HUDEP-2 (cell line): ENCODE data around the gene UBE2Q2.
"Not testable (repeated sequence)": the region's sequence is repeated elsewhere in the genome, so short reads cannot be mapped to it uniquely, and the experiment has no call there.

Experiments
- DNase-seq, 76 experiments: peaks; one replicate each; lab custom pipeline; 2025; ENCODE audit not compliant: unreplicated experiment in 76 of 76; lab: John Stamatoyannopoulos, UW

Gene UBE2Q2

GRCh38 chr15:75823860-75824613 lies 19.2 kb upstream of the UBE2Q2 start:
- DNase-seq = no peak

GRCh38 chr15:75827691-75828090 lies 15.6 kb upstream of the UBE2Q2 start:
- no peak for DNase-seq

- no peak for DNase-seq
Observed at GRCh38 chr15:75828429-75828828, 14.8 kb upstream of the UBE2Q2 start.

GRCh38 chr15:75830910-75831805 lies 12.1 kb upstream of the UBE2Q2 start:
- peak in 36 of 76 experiments; percentile 9 to 66 (median 31) for DNase-seq

- DNase-seq = no peak
Observed at GRCh38 chr15:75831806-75832102, 11.5 kb upstream of the UBE2Q2 start.

- DNase-seq = no peak
Observed at GRCh38 chr15:75832114-75832513, 11.1 kb upstream of the UBE2Q2 start.

- no peak for DNase-seq
Observed at GRCh38 chr15:75834021-75834420, 9.2 kb upstream of the UBE2Q2 start.

DNA sequence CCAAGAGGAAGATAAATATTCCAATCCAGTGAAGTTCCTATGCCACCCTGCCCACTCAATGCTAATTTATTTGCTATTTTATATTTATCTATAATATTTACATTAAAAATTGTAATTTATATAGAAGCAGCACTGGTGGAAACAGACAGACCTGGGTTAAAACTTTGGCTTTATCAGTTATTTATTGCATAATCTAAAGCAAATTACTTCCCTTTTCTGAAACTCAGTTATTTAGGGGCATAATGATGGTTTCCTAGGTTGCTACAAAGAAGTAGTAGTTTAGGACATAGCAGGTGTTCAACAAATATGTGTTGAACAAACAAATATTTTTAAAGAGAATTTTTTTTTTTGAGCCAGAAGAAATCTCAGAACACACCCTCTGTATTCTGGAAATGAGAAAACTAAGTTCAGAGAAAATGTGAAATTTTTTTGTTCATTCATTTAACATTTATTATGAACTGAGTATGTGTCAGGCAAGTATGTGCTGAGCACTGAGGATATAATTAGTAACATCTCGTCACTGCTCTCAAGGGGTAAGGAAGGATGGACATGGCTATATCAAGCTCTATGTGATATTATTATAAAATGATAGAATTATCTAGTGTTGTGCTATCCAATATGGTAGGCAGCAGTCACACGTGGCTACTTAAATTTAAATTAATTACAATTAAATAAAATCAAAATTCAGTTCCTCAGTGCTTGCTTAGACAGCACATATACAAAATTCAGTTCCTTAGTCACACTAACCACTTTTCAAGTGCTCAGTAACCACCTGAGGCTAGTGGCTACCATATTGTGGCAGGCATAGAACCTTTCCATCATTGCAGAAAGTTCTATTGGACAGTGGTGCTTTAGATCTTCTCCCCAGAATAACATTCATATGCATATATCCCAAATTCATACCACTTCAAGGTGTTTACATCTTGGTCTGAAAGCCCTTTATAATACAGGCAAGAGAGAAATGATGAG lies 7.0 kb upstream of the UBE2Q2 start:
- no peak for DNase-seq

GRCh38 chr15:75836959-75837334 lies 6.3 kb upstream of the UBE2Q2 start:
- DNase-seq = peak in 9 of 76 experiments; percentile 2 to 28 (median 19)

- DNase-seq = no peak
Observed at GRCh38 chr15:75840659-75841058, 2.6 kb upstream of the UBE2Q2 start.

DNA sequence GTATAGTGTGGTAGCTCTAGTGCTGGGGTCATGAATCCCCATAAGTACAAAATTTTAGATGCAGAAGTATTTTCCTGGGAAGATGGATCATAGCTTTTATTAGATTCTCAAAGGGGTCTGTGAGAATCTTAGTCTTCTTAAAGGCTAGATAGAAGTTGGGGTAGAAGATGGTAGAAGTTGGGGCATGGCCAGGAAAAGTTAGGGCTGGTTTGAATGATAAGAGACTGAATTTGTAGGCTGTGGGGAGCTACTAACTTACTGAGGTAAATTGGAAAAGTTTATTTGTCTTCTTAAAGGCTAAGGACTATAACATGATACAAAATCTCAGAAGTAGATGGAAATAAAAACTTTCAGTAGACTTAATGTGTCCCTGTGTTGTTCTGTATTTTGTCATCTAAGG lies 1.6 kb upstream of the UBE2Q2 start:
- DNase-seq = peak in 30 of 76 experiments; percentile 4 to 57 (median 22)

DNA sequence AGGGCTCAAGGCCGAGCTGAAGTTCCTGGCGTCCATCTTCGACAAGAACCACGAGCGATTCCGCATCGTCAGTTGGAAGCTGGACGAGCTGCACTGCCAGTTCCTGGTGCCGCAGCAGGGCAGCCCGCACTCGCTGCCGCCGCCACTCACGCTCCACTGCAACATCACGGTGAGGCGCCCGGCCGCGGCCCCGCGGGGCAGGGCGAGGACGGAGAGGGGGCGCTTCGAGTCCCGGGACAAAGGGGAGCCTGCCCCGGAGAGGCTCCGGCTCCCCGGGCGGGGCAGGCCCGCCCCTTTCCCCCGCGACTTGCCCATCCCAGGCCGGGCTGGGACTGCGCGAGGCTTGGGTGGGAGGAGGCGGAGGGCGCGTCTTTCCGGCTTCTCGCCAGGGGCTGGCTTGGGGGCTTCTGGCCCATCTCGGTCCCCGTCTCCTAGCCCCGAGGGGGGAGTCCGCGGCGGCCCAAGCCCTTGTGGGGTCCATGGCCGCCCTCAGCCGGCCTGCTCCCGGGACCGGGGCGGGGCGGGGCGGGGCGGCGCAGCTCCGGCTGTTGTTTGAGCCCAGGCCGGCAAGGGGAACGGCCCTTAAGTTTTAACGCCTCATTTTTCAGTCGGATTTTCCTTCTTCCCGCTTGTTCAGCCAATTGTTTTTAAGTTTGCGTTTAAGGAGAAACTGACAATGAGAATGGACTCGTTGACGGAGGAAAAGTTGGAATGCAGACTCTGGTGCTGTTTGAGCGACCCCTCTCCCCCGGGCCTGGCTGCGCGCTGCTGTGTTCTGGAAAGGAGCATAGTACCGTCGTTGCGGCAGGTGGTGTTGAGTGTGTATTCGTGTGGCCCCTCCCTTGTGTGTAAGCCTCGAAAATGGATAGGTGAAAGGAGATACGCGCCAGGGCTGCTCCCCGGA lies 683 bp downstream of the UBE2Q2 start:
- DNase-seq = peak in 37 of 76 experiments; percentile 19 to 60 (median 41)

DNA sequence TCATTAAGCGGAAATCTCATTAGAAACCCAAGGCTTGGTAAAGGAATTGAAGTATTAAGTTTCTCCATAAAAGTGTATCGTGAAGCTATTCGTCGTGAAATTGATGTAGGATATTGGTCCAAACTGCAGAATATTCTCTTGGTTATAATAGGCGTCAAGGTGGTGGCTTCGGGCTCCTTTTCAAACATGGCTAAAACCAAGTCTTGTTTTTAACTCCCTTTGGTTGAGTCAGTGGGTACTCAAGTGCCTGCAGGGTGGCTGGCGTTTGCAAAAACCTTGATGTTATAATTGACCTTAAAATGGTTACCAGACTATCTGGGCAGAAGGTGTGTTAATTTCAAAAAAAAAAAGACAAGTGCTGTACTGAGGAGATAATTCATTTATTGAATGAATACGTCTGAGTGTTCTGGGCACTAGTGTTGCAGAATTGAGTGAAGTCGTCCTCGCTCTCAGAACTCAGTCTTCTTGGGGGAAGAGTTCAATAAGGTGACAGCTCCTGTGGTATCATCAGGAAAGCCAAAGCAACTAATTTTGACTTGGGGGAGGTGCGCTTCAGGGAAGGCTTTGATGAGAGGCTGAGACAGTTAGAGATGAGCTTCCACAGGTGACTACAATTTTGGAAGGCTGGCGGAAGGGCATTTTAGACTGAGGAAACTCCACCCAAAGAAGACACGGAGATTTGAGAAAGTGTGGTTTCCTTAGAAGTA lies 1.5 kb downstream of the UBE2Q2 start:
- no peak for DNase-seq

DNA sequence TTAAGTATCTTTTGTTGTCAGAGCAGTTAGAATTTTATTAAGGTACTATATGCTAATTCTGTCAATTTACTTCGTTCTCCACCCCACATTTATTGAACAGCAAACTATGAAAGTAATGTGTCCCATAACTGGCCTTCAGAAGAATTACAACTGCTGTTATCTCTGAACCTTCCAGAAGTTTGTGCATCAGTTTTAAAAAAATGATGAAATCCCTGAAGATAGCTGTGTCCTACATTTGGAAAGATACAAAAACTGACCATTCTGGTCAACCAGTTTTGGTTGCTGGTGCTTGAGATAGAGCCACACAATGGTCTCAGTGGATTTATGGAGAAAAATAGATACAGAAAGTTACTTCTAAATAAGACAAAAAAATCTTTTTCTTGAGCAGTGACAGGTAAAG lies 5.9 kb downstream of the UBE2Q2 start:
- DNase-seq = no peak

DNA sequence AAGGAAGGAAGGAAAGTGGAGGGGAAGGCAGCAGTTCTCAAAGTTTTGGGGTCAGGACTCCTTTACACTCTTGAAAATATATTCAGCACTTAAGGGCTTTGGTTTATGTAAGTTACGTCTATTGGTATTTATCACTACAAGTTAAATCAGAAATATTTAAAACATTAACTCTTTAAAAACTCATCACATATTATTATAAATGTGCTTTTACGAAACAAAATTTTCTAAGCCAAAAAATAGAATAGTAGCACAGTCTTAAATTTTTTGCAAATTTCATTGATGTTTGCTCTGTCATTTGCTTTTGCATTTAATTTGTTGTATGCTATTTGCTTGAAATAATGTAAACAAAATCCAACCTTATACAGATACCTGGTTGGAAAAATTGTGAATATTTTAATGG lies 7.5 kb downstream of the UBE2Q2 start:
- no peak for DNase-seq

DNA sequence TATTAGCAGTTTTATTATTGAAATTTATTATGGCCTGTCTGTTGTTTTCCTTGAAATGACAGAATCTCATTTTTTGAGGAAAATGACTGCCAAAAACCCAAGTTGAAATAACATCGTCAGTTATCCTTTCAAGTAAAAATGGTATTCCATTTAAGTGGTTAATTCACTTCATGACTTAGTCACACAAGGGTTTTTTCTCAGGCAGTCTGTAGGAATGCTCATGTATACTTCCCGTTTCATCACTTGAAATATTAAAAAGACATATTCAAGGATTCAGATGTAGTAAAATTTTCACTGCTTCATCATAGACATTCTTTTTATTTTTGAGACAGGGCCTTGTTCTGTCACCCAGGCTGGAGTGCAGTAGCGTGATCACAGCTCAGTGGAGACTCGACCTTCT lies 8.3 kb downstream of the UBE2Q2 start:
- not testable (repeated sequence) for DNase-seq

- DNase-seq = no peak
Observed at GRCh38 chr15:75857886-75858285, 14.6 kb downstream of the UBE2Q2 start.

DNA sequence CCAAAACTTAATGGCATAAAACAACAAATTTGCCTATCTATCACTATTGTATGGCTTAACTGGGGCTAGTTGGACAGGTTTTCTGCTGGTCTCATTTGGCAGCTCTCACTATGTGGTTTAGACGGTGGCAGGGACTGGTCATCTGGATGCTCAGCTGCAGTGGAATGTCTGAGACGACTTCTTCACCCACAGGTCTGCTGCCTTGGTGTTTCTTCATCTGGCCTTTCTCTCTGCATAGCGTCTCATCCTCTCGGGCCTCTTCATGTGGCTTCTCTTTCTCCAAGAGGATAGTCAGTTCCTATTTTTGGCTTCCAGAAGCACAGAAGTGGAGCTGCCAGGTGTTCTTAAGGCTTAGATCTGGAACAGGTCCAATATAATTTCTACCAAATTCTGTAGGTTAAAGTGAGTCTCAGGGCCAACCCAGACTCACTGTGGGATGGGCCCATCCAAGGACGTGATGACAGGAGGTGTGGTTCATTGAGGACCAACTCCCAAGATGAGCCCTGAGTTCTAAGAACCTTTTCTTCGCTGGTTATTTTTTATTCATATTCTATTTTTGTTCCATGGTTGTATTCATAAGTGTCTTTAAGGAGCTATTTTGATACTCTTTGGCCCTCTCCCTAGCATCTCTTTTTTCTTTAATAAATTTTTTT lies 18.6 kb downstream of the UBE2Q2 start:
- DNase-seq = no peak

- DNase-seq = no peak
Observed at GRCh38 chr15:75862796-75863195, 19.5 kb downstream of the UBE2Q2 start.
